SK-N-SH (cell line): ENCODE results near the gene CAD. TPM values are rescaled to one million over a fixed set of nuclear protein-coding genes. Genes with fewer than 3 reads are reported as not detected.

Source experiments
- CTCF ChIA-PET: fragments of 300-600, 350-600 bp; formaldehyde crosslinking; extraction: SDS; loops from one replicate; lab custom pipeline; 2021; lab: Yijun Ruan, JAX
- POLR2A ChIA-PET: fragments of 350-600 bp; sonication (Branson Sonifier 250); formaldehyde crosslinking; extraction: SDS; loops from one replicate; lab custom pipeline; 2020; ENCODE audit warnings: antibody characterized with exemption, inconsistent platforms; lab: Yijun Ruan, JAX
- DNase-seq: peaks from one replicate; pipeline ENCODE4 v3.0.0; 2012
- H2AFZ ChIP-seq: fragments of 200-600 bp; sonication (generic); 2 replicates; pipeline ENCODE4 v1.8.1; 2016; ENCODE audit warnings: antibody characterized with exemption, mild to moderate bottlenecking, low read depth
- H3F3A ChIP-seq: fragments of 200-600 bp; sonication (generic); replicated peaks from 2 replicates; pipeline ENCODE3; 2016; ENCODE audit warnings: antibody characterized with exemption, mild to moderate bottlenecking; ENCODE audit not compliant: insufficient read depth
- H3K27ac ChIP-seq, 2 experiments: fragments of 200-500 bp in 1 of 2; fragments of 200-600 bp in 1 of 2; sonication (Bioruptor generic) in 1 of 2; sonication (generic), shearing (Covaris generic) in 1 of 2; 2 replicates each; pipeline versions ENCODE4 v1.5.1 to v1.6.1; 2014 to 2016; ENCODE audit warnings: low read depth in 2 of 2, inconsistent platforms in 1 of 2, low read length in 1 of 2, mild to moderate bottlenecking in 1 of 2, mixed read lengths in 1 of 2
- H3K27me3 ChIP-seq: fragments of 200-600 bp; sonication (generic), shearing (Covaris generic); 2 replicates; pipeline ENCODE4 v1.6.1; 2016; ENCODE audit warnings: mixed run types; ENCODE audit not compliant: insufficient read depth
- H3K36me3 ChIP-seq, 2 experiments: fragments of 200-500 bp in 1 of 2; fragments of 200-600 bp in 1 of 2; sonication (Bioruptor generic) in 1 of 2; sonication (generic) in 1 of 2; replicated peaks in 1 of 2; 2 replicates each; pipeline versions ENCODE3 to v1.5.1; 2014 to 2016; ENCODE audit warnings: low read length in 1 of 2, mild to moderate bottlenecking in 1 of 2; ENCODE audit not compliant: insufficient read depth in 2 of 2, control insufficient read depth in 1 of 2
- H3K4me1 ChIP-seq, 2 experiments: fragments of 200-500 bp in 1 of 2; fragments of 200-600 bp in 1 of 2; sonication (Bioruptor generic) in 1 of 2; sonication (generic), shearing (Covaris generic) in 1 of 2; 2 replicates each; pipeline versions ENCODE4 v1.5.1 to v1.6.1; 2014 to 2016; ENCODE audit warnings: low read depth in 1 of 2, low read length in 1 of 2, mixed run types in 1 of 2; ENCODE audit not compliant: insufficient read depth in 2 of 2, control insufficient read depth in 1 of 2
- H3K4me2 ChIP-seq: fragments of 200-600 bp; sonication (generic), shearing (Covaris generic); 2 replicates; pipeline ENCODE4 v1.6.1; 2017; ENCODE audit warnings: mixed run types
- H3K4me3 ChIP-seq, 2 experiments: fragments of 200-500 bp in 1 of 2; fragments of 200-600 bp in 1 of 2; sonication (Bioruptor generic) in 1 of 2; sonication (generic), shearing (Covaris generic) in 1 of 2; 2 replicates each; pipeline versions ENCODE4 v1.5.1 to v1.8.1; 2014 to 2016; ENCODE audit warnings: low read depth in 2 of 2, inconsistent platforms in 1 of 2, low read length in 1 of 2, mild to moderate bottlenecking in 1 of 2, mixed read lengths in 1 of 2, moderate library complexity in 1 of 2
- H3K79me2 ChIP-seq: fragments of 200-600 bp; sonication (generic); 2 replicates; pipeline ENCODE4 v1.8.1; 2017; ENCODE audit warnings: mild to moderate bottlenecking; ENCODE audit not compliant: insufficient read depth
- H3K9ac ChIP-seq: fragments of 200-600 bp; sonication (generic); 2 replicates; pipeline ENCODE4 v1.6.1; 2017; ENCODE audit warnings: mixed run types
- H3K9me2 ChIP-seq: fragments of 200-600 bp; sonication (generic); 2 replicates; pipeline ENCODE4 v1.6.1; 2017; ENCODE audit warnings: mixed run types
- H3K9me3 ChIP-seq: fragments of 200-600 bp; sonication (generic); 2 replicates; pipeline ENCODE4 v1.6.1; 2017; ENCODE audit warnings: mixed run types, mild to moderate bottlenecking, moderate library complexity
- H4K20me1 ChIP-seq: fragments of 200-600 bp; sonication (generic); 2 replicates; pipeline ENCODE4 v1.6.1; 2017; ENCODE audit warnings: mild to moderate bottlenecking, mixed run types; ENCODE audit not compliant: insufficient read depth
- CHD2 ChIP-seq: fragments of 150-350 bp; IDR thresholded peaks from 2 replicates; pipeline ENCODE4 v1.6.1; 2018; ENCODE audit warnings: low read length; ENCODE audit not compliant: partially characterized antibody
- CTCF ChIP-seq: fragments of 200-600 bp; sonication (generic); IDR thresholded peaks from 2 replicates; pipeline ENCODE4 v1.6.1; 2017; ENCODE audit warnings: antibody characterized with exemption, mild to moderate bottlenecking, moderate library complexity
- EP300 ChIP-seq, 2 experiments: IDR thresholded peaks; 2 replicates each; pipeline versions ENCODE4 v1.4.0 to v1.6.1; 2012; ENCODE audit warnings: borderline replicate concordance in 1 of 2, low read depth in 1 of 2, low read length in 1 of 2
- FOXJ3 ChIP-seq: sonication (generic); formaldehyde crosslinking; IDR thresholded peaks from 2 replicates; pipeline ENCODE4 v1.5.1; 2020; ENCODE audit warnings: mild to moderate bottlenecking, missing genetic modification reagents
- GABPA ChIP-seq: IDR thresholded peaks from 2 replicates; pipeline ENCODE4 v1.4.0; 2012; ENCODE audit warnings: low read depth, mild to moderate bottlenecking
- GATA2 ChIP-seq: sonication (generic); formaldehyde crosslinking; IDR thresholded peaks from 2 replicates; pipeline ENCODE4 v1.5.0; 2020; ENCODE audit warnings: mild to moderate bottlenecking, missing genetic modification reagents
- MAX ChIP-seq: IDR thresholded peaks from 2 replicates; pipeline ENCODE4 v1.4.0; 2012; ENCODE audit warnings: low read depth
- NFIC ChIP-seq: IDR thresholded peaks from 2 replicates; pipeline ENCODE4 v1.4.0; 2012; ENCODE audit warnings: borderline replicate concordance
- PBX3 ChIP-seq: IDR thresholded peaks from 2 replicates; pipeline ENCODE4; 2012
- POLR2AphosphoS5 ChIP-seq: IDR thresholded peaks from 2 replicates; pipeline ENCODE4 v1.6.1; 2012; ENCODE audit warnings: low read depth, low read length
- RCOR1 ChIP-seq: fragments of 150-350 bp; IDR thresholded peaks from 2 replicates; pipeline ENCODE4 v1.6.1; 2017; ENCODE audit warnings: antibody characterized with exemption, low read length
- REST ChIP-seq: IDR thresholded peaks from 2 replicates; pipeline ENCODE4 v1.6.1; 2012; ENCODE audit warnings: mild to moderate bottlenecking, low read depth, low read length, moderate library complexity
- RFX5 ChIP-seq: IDR thresholded peaks from 2 replicates; pipeline ENCODE4 v1.6.1; 2012; ENCODE audit warnings: mild to moderate bottlenecking, improper control_type of control experiment, low read length
- TEAD4 ChIP-seq: IDR thresholded peaks from 2 replicates; pipeline ENCODE4 v1.4.0; 2012; ENCODE audit warnings: mild to moderate bottlenecking, borderline replicate concordance; ENCODE audit not compliant: insufficient read depth
- YY1 ChIP-seq: IDR thresholded peaks from 2 replicates; pipeline ENCODE4 v1.4.0; 2012; ENCODE audit warnings: low read depth, mild to moderate bottlenecking
- WGBS: methylation state at CpG from one replicate; pipeline ENCODE4 v1.1.6; 2017; ENCODE audit warnings: low lambda C conversion rate; 5-methylcytosine and 5-hydroxymethylcytosine counted together
- polyA plus RNA-seq, 3 experiments: library from polyadenylated mRNA; depleted of rRNA; stranded (reverse); fragments of >200 nt; gene quantifications; 2 replicates each; pipeline ENCODE4 v1.2.3, GENCODE V29; 2012

Gene CAD
- polyA plus RNA-seq, 1 of the 3 experiments (the other 2 are of a cell fraction) = 47.6 TPM

GRCh38 chr2:27225526-27225925, 8.4 kb downstream of the CAD start:
- WGBS = 95% methylated on average over 9 of the region's 9 CpGs
- H3K9me2 ChIP-seq = no peaks in the 10 kb centered on the region
- H3K4me2 ChIP-seq = no peak overlapping the region
- ChIA-PET POLR2A (no interaction called here), CTCF (interaction anchor here (1.2 to 4.3 kb wide), 3 partner anchors 40 to 55 kb away, joined by 4 to 18 read pairs (median 9); no protein-coding TSS in a partner anchor)
- no peaks in the 10 kb centered on the region for H3K79me2 ChIP-seq
- H3K4me3 ChIP-seq = no peak overlapping the region
- peaks cover 11% of the 10 kb centered on the region for H3F3A ChIP-seq
- no peak for DNase-seq
- peaks cover 66 to 86% of the 10 kb centered on the region in 2 experiments for H3K36me3 ChIP-seq
- no peaks in the 10 kb centered on the region for H3K4me1 ChIP-seq
- no peaks in the 10 kb centered on the region for H4K20me1 ChIP-seq
- H3K27ac ChIP-seq = no peak overlapping the region
- H3K9me3 ChIP-seq = no peaks in the 10 kb centered on the region
- H3K27me3 ChIP-seq = no peaks in the 10 kb centered on the region
- no peak for TF ChIP-seq RFX5
- no peak overlapping the region for H2AFZ ChIP-seq
- H3K9ac ChIP-seq = no peak overlapping the region

- no peaks in the 10 kb centered on the region for H3K4me1 ChIP-seq
- H3K27me3 ChIP-seq = no peaks in the 10 kb centered on the region
- no peak overlapping the region for H2AFZ ChIP-seq
- no peak overlapping the region; a peak in 1 of 4 replicates for H3K27ac ChIP-seq
- no peaks in the 10 kb centered on the region for H3K9me3 ChIP-seq
- ChIA-PET CTCF (interaction anchor here (1.4 kb wide), 1 partner anchor 11 kb away, joined by 4 read pairs; the partner anchor contains the start of gene CAD), POLR2A (no interaction called here)
- peaks cover 11% of the 10 kb centered on the region for H3F3A ChIP-seq
- H3K79me2 ChIP-seq = no peaks in the 10 kb centered on the region
- DNase-seq = no peak
- H3K9ac ChIP-seq = no peak overlapping the region
- no peaks in the 10 kb centered on the region for H3K9me2 ChIP-seq
- peaks cover 67 to 82% of the 10 kb centered on the region in 2 experiments for H3K36me3 ChIP-seq
- TF ChIP-seq TEAD4 (0 out of 2 replicates have a peak, but pooled peaks have one; percentile 18), YY1 (no peak)
- 57% methylated on average over 2 of the region's 2 CpGs for WGBS
- H3K4me2 ChIP-seq = no peak overlapping the region
- no peaks in the 10 kb centered on the region for H4K20me1 ChIP-seq
- H3K4me3 ChIP-seq = no peak overlapping the region
Observed at GRCh38 chr2:27227501-27227900, 10.3 kb downstream of the CAD start.

GRCh38 chr2:27231921-27232320, 14.8 kb downstream of the CAD start:
- POLR2A ChIA-PET = no interaction called here
- Histone ChIP-seq H3K9me2 (no peaks in the 10 kb centered on the region), H3K27ac (no peak overlapping the region), H3K9ac (no peak overlapping the region), H3K27me3 (no peaks in the 10 kb centered on the region), H3K4me3 (no peak overlapping the region), H3K36me3 (peaks cover 65 to 75% of the 10 kb centered on the region in 2 experiments), H3K4me1 (no peaks in the 10 kb centered on the region), H3K9me3 (no peaks in the 10 kb centered on the region), H2AFZ (no peak overlapping the region), H3F3A (peaks cover 5% of the 10 kb centered on the region), H3K4me2 (no peak overlapping the region), H4K20me1 (no peaks in the 10 kb centered on the region), H3K79me2 (no peaks in the 10 kb centered on the region)
- CTCF ChIA-PET = interaction anchor here (0.6 to 4.5 kb wide), 10 partner anchors 15 to 132 kb away, joined by 3 to 24 read pairs (median 4); partner anchors contain the start of gene CAD
- whole genome bisulfite sequencing = 98% methylated on average over 13 of the region's 13 CpGs
- no peak for DNase-seq
- no peak for TF ChIP-seq GABPA
- TF ChIP-seq CTCF = no peak
- TF ChIP-seq RFX5 = no peak
- TF ChIP-seq GATA2 = no peak
- TF ChIP-seq NFIC = no peak
- no peak for TF ChIP-seq TEAD4
- no peak for TF ChIP-seq MAX
- TF ChIP-seq REST = no peak
- TF ChIP-seq CHD2 = no peak
- no peak for TF ChIP-seq RCOR1
- no peak for TF ChIP-seq FOXJ3 (CRISPR knock-in tag)
- no peak for TF ChIP-seq EP300 (IDR thresholded peaks at IDR 0.05; ENCODE audit: borderline replicate concordance in 1 of 2, low read depth in 1 of 2, low read length in 1 of 2)
- no peak for TF ChIP-seq PBX3
- no peak for TF ChIP-seq POLR2AphosphoS5
